Adrenal gland (tissue), 5 donors: ENCODE data around the gene SNX2.

Source experiments
- CTCF ChIP-seq, 6 experiments: fragments of 450-650 bp in 4 of 6; fragments of 200-600 bp in 2 of 6; sonication (generic) in 1 of 6; IDR thresholded peaks; 1 replicate in 5 of 6; 2 replicates in 1 of 6; pipeline versions ENCODE4 v1.5.1 to v1.8.0; 2016 to 2021; ENCODE audit warnings: antibody characterized with exemption in 6 of 6, mild to moderate bottlenecking in 2 of 6, moderate library complexity in 1 of 6
- POLR2A ChIP-seq, 2 donors: fragments of 450-650 bp; IDR thresholded peaks; one replicate each; pipeline ENCODE4 v1.6.1; 2017; ENCODE audit warnings: antibody characterized with exemption in 2 of 2, mild to moderate bottlenecking in 2 of 2, moderate library complexity in 1 of 2
- donor health status: DM: no; HTN: no; CAD: no.

GRCh38 chr5:122755783-122756182 lies 19.1 kb upstream of the SNX2 start:
- no peak for TF ChIP-seq CTCF (IDR thresholded peaks at IDR 0.05)
- TF ChIP-seq POLR2A (IDR thresholded peaks at IDR 0.05): no peak
